Measurements from ENCODE around the gene MAST1. TPM values are rescaled to one million over a fixed set of nuclear protein-coding genes. Genes with fewer than 3 reads are reported as not detected.
"Not testable (repeated sequence)": the region's sequence is repeated elsewhere in the genome, so short reads cannot be mapped to it uniquely, and the experiment has no call there.

MAST1 gene
- total RNA-seq, 2 donors from 2014 or later, result 1.3 to 2.4 TPM

DNA sequence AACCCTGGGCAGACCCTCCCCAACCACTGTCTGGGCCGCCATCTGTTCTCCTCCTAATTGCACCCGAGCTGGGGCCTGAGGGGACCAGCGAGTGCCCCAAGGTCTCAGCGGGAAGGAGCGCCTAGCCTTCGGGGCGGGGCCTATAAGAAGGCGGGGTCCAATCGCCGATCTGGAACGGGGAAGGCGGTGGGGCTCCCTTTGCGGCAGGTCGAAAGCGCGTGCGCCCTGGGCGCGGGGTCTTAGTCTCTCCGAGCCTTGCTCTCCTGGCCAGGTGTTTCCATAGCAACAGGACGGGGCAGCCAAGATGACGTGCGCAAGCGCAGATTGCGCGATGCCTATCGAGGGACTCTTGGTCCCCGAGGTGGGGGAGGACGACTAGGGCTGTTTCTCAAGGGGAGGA lies 2.8 kb downstream of the MAST1 start:
- Histone ChIP-seq H3K9me3 (no peaks in the 10 kb centered on the region), H3K4me3 (no peak overlapping the region), H3K36me3 (no peaks in the 10 kb centered on the region), H3K27ac (no peak overlapping the region), H3K27me3 (replicated peaks; ENCODE audit: insufficient read depth) (peaks cover 24% of the 10 kb centered on the region), H3K4me1 (replicated peaks) (no peaks in the 10 kb centered on the region)
- DNase-seq (ENCODE audit: low spot score), result no peak
- WGBS, result 4% methylated on average over 29 of the region's 29 CpGs
- intact Hi-C loops (cut with DNase I), result no loop called here
- TF ChIP-seq CTCF (IDR thresholded peaks at IDR 0.05) (no peak), POLR2A (IDR thresholded peaks at IDR 0.05) (no peak), POLR2AphosphoS5 (IDR thresholded peaks at IDR 0.05) (no peak)

- Histone ChIP-seq H3K27me3 (replicated peaks; ENCODE audit: insufficient read depth) (peaks cover 22% of the 10 kb centered on the region), H3K9me3 (no peaks in the 10 kb centered on the region), H3K4me3 (no peak overlapping the region), H3K4me1 (replicated peaks) (no peaks in the 10 kb centered on the region), H3K36me3 (no peaks in the 10 kb centered on the region), H3K27ac (no peak overlapping the region)
- 93% methylated on average over 18 of the region's 18 CpGs for WGBS
- DNase-seq (ENCODE audit: low spot score), result no peak
- no peak for TF ChIP-seq POLR2AphosphoS5 (IDR thresholded peaks at IDR 0.05)
- no peak for TF ChIP-seq CTCF (IDR thresholded peaks at IDR 0.05)
- no peak for TF ChIP-seq POLR2A (IDR thresholded peaks at IDR 0.05)
- intact Hi-C loops (cut with DNase I), result no loop called here
These were observed 4.2 kb downstream of the MAST1 start for GRCh38 chr19:12842511-12842910.

DNA sequence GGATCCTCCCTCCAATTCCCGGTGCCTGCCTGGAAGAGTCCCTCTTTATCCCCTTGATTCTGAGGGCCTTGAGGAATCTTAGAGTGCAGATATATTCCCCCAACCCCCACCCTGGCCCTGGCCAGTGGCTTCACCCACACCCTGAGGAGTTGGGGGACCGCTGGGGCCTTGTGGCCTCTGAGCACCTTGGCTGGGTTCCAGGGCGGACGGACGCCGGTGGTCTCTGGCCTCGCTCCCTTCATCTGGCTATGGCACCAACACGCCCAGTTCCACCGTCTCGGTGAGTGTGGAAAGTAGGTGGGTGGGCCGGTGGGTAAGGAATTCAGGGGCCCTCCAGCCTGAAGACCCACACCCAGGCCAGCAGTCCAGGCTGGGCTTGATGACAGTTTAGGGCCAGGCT lies 5.0 kb downstream of the MAST1 start:
- H3K27ac ChIP-seq, result no peak overlapping the region
- no peak for DNase-seq (ENCODE audit: low spot score)
- WGBS, result 87% methylated on average over 11 of the region's 11 CpGs
- no peaks in the 10 kb centered on the region for H3K36me3 ChIP-seq
- TF ChIP-seq CTCF (IDR thresholded peaks at IDR 0.05), result no peak
- no peak for TF ChIP-seq POLR2AphosphoS5 (IDR thresholded peaks at IDR 0.05)
- no peak for TF ChIP-seq POLR2A (IDR thresholded peaks at IDR 0.05)
- H3K27me3 ChIP-seq (replicated peaks; ENCODE audit: insufficient read depth), result peaks cover 16% of the 10 kb centered on the region
- no peaks in the 10 kb centered on the region for H3K9me3 ChIP-seq
- H3K4me1 ChIP-seq (replicated peaks), result no peaks in the 10 kb centered on the region
- intact Hi-C loops (cut with DNase I), result no loop called here
- no peak overlapping the region for H3K4me3 ChIP-seq

DNA sequence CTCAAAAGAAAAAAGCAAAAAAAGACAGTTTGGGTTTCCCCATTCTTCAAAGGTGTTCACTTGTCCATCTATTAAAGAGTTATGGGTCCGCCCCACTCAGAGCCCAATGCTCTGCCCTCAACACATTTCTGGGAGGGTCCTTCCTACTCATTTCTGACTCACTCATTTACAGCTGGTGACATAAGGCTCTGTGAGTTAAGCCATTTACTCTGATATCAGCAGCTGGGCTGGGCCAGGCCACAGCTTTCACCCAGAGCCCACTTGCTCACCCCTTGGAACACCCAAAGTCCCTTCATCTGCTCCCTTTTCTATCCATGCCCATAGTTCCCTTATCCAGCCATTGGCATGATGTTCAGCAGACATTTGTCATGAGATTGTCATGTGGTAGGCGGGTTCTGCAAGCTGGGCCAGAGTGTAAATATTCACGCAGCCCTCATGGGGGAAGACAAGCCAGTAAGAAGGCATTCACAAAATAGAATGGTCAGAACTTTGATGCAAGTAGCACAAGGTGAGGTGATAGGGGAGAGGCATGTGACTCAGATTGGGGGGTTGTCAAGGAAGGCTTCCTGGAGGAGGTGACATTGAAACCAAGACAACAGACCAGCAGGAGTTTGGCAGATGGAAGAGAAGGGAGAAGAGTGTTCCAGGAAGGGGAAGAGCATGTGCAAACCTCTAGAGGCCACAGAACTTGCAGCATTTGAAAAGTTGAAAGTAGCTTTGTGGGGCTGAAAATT lies 5.9 kb downstream of the MAST1 start:
- 74% methylated on average over 3 of the region's 3 CpGs for WGBS
- Histone ChIP-seq H3K27ac (no peak overlapping the region), H3K4me3 (no peak overlapping the region), H3K27me3 (replicated peaks; ENCODE audit: insufficient read depth) (peaks cover 12% of the 10 kb centered on the region), H3K4me1 (replicated peaks) (no peaks in the 10 kb centered on the region), H3K9me3 (no peaks in the 10 kb centered on the region), H3K36me3 (no peaks in the 10 kb centered on the region)
- TF ChIP-seq POLR2AphosphoS5 (IDR thresholded peaks at IDR 0.05), result no peak
- no peak for TF ChIP-seq POLR2A (IDR thresholded peaks at IDR 0.05)
- no peak for TF ChIP-seq CTCF (IDR thresholded peaks at IDR 0.05)
- intact Hi-C loops (cut with DNase I), result no loop called here
- no peak for DNase-seq (ENCODE audit: low spot score)

DNA sequence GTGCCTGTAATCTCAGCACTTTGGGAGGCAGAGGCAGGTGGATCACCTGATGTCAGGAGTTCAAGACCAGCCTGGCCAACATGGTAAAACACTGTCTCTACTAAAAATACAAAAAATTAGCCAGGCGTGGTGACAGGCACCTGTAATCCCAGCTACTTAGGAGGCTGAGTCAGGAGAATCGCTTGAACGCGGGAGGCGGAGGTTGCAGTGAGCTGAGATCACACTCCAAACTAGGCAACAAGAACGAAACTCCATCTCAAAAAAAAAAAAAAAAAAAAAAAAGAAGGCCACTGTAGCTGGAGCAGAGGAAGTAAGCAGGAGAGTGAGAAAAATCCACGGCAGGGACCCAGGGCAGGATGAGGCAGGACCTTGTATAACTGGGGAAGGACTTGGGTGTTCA lies 8.3 kb downstream of the MAST1 start:
- not testable (repeated sequence) for H3K27me3 ChIP-seq (replicated peaks; ENCODE audit: insufficient read depth); H3K36me3 ChIP-seq; H3K27ac ChIP-seq; H3K9me3 ChIP-seq; H3K4me1 ChIP-seq (replicated peaks); H3K4me3 ChIP-seq; DNase-seq (ENCODE audit: low spot score)
- intact Hi-C loops (cut with DNase I), result loop anchor here (5.0 kb wide), 1 partner anchor 84 kb away; no protein-coding TSS in a partner anchor
- WGBS, result 86% methylated on average over 7 of the region's 7 CpGs

Measured in prostate gland (tissue), 2 donors.